Uterus (tissue), 2 donors: ENCODE results near the gene BRSK2.

Experiments
- POLR2A ChIP-seq, 2 donors: fragments of 450-650 bp; IDR thresholded peaks; one replicate each; pipeline ENCODE4 v1.6.1; 2016; ENCODE audit warnings: antibody characterized with exemption in 2 of 2, mild to moderate bottlenecking in 1 of 2, moderate library complexity in 1 of 2
- TF ChIP-seq, protein P1 (sequence below), 4 experiments: fragments of 200-600 bp in 2 of 4; fragments of 450-650 bp in 2 of 4; sonication (generic) in 2 of 4; IDR thresholded peaks; one replicate each; pipeline ENCODE4 v1.5.1; 2016 to 2019; ENCODE audit warnings: antibody characterized with exemption in 4 of 4, mild to moderate bottlenecking in 2 of 4, moderate library complexity in 1 of 4

DNA sequence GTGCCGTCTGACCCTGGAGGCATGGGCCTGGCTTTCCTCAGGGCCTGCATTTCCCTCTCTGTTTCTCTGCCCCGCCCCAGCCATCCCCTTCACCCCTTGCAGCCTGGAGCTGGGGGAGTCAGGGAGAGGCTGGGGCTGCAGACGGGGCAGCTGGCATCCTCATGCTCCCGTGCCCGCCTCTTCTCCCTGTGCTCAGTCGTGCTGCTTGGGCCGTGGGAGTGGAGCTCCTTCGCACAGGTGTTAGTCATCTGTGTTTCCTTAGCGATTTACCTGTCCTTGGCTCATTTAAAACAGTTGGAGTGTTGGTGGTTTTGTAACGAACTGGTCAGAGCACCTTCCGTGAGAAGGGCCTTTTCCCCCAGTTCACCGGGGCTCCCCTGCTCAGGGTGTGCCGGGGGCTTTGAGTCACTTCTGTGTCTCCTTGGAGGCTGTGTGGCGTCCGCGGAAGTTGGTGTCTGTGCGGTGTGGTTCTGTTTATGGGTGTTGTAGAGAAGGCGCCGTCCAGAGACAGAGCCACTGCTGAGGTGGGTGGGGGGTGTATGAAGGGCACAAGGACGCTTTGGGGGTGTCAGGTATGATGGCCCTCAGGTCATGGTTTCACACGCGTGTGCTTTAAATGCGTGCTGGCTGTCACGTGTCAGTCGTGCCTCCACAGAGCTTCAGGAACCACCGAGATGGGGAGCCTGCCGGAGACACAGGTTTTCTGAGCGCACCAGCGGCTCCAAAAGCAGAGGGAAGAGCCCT is 19.5 kb downstream of the BRSK2 start:
- TF ChIP-seq, protein P1, sequence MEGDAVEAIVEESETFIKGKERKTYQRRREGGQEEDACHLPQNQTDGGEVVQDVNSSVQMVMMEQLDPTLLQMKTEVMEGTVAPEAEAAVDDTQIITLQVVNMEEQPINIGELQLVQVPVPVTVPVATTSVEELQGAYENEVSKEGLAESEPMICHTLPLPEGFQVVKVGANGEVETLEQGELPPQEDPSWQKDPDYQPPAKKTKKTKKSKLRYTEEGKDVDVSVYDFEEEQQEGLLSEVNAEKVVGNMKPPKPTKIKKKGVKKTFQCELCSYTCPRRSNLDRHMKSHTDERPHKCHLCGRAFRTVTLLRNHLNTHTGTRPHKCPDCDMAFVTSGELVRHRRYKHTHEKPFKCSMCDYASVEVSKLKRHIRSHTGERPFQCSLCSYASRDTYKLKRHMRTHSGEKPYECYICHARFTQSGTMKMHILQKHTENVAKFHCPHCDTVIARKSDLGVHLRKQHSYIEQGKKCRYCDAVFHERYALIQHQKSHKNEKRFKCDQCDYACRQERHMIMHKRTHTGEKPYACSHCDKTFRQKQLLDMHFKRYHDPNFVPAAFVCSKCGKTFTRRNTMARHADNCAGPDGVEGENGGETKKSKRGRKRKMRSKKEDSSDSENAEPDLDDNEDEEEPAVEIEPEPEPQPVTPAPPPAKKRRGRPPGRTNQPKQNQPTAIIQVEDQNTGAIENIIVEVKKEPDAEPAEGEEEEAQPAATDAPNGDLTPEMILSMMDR (IDR thresholded peaks at IDR 0.05), result no peak
- no peak for TF ChIP-seq POLR2A (IDR thresholded peaks at IDR 0.05)
